Lower leg skin (tissue), 3 donors: ENCODE results near the gene IL4I1.

Experiments used
- CTCF ChIP-seq, 3 donors: fragments of 450-650 bp; IDR thresholded peaks; one replicate each; pipeline ENCODE4 v1.5.1; 2016; ENCODE audit warnings: antibody characterized with exemption in 3 of 3, mild to moderate bottlenecking in 3 of 3, moderate library complexity in 2 of 3
- POLR2A ChIP-seq, 2 donors: fragments of 450-650 bp; IDR thresholded peaks; one replicate each; pipeline ENCODE4 v1.6.1; 2016 to 2017; ENCODE audit warnings: antibody characterized with exemption in 2 of 2, mild to moderate bottlenecking in 1 of 2, moderate library complexity in 1 of 2

DNA sequence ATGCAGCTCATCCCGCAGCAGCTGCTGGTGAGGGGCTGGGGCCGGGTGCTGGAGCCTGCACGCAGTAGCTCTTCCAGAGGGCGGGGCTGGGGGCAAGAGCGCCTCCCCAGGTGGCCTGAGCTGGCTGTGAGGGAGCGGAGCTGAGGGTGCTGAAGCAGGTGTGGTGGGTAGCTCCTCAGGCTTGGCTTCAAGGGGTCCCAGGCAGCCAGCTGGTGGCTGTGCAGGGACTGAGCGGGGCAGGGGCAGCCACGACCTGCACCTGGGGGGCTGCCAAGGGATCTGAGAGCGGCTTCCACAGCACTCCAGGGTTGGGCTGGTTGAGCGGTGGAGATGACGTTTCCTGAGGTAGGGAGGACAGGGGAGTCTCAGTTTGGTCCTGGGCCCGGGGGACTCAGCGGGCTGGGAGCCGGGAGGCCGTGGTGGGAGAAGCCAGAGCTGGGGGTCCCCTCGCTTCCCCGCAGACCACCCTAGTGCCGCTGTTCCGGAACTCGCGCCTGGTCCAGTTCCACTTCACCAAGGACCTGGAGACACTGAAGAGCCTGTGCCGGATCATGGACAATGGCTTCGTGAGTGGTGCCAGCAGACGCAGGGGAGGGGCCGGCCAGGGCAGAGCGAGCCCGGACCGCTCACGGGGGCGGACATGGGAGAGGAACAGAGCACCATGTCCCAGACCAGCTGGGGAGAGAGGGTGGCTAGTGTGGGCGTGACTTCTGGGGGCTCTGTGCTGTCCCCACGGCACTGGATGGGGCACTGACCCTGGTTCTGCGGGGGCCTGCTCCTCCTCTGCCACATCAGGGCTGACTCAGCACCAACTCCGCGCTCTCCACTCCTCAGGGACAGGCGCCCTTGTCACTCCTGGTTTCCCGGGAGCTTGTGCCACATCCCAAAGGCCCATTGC, 38.4 kb downstream of the IL4I1 start:
- TF ChIP-seq POLR2A (IDR thresholded peaks at IDR 0.05) (no peak), CTCF (IDR thresholded peaks at IDR 0.05) (no peak)
